ENCODE data around the gene CORO2B.

The CORO2B gene

GRCh38 chr15:68589783-68590710 lies 11.3 kb downstream of the CORO2B start:
- DNase-seq (ENCODE audit: low read depth in 3 of 3) = no peak

GRCh38 chr15:68590721-68591389 lies 12.1 kb downstream of the CORO2B start:
- DNase-seq (ENCODE audit: low read depth in 3 of 3) = no peak

GRCh38 chr15:68592054-68592453 lies 13.3 kb downstream of the CORO2B start:
- DNase-seq (ENCODE audit: low read depth in 3 of 3) = no peak

GRCh38 chr15:68592544-68592943 lies 13.8 kb downstream of the CORO2B start:
- DNase-seq (ENCODE audit: low read depth in 3 of 3) = no peak

GRCh38 chr15:68593341-68593740 lies 14.5 kb downstream of the CORO2B start:
- DNase-seq (ENCODE audit: low read depth in 3 of 3) = no peak

GRCh38 chr15:68593828-68594532 lies 15.2 kb downstream of the CORO2B start:
- DNase-seq (ENCODE audit: low read depth in 3 of 3) = no peak

GRCh38 chr15:68594533-68595259 lies 15.9 kb downstream of the CORO2B start:
- no peak for DNase-seq (ENCODE audit: low read depth in 3 of 3)

GRCh38 chr15:68595260-68595564 lies 16.4 kb downstream of the CORO2B start:
- DNase-seq (ENCODE audit: low read depth in 3 of 3) = no peak

- no peak for DNase-seq (ENCODE audit: low read depth in 3 of 3)
Observed at GRCh38 chr15:68595761-68596160, 17.0 kb downstream of the CORO2B start.

GRCh38 chr15:68596691-68597090 lies 17.9 kb downstream of the CORO2B start:
- no peak for DNase-seq (ENCODE audit: low read depth in 3 of 3)

GRCh38 chr15:68597581-68597980 lies 18.8 kb downstream of the CORO2B start:
- no peak for DNase-seq (ENCODE audit: low read depth in 3 of 3)

GRCh38 chr15:68598171-68599152 lies 19.7 kb downstream of the CORO2B start:
- DNase-seq (ENCODE audit: low read depth in 3 of 3) = no peak

- DNase-seq (ENCODE audit: low read depth in 3 of 3) = no peak
Observed at GRCh38 chr15:68599153-68599545, 20.4 kb downstream of the CORO2B start.

GRCh38 chr15:68599560-68600071 lies 20.8 kb downstream of the CORO2B start:
- DNase-seq (ENCODE audit: low read depth in 3 of 3) = no peak

- no peak for DNase-seq (ENCODE audit: low read depth in 3 of 3)
Observed at GRCh38 chr15:68601206-68602197, 22.7 kb downstream of the CORO2B start.

- no peak for DNase-seq (ENCODE audit: low read depth in 3 of 3)
Observed at GRCh38 chr15:68602459-68603215, 23.8 kb downstream of the CORO2B start.

- DNase-seq (ENCODE audit: low read depth in 3 of 3) = no peak
Observed at GRCh38 chr15:68603216-68603595, 24.4 kb downstream of the CORO2B start.

GRCh38 chr15:68603951-68604350 lies 25.2 kb downstream of the CORO2B start:
- DNase-seq (ENCODE audit: low read depth in 3 of 3) = no peak
